H1 (cell line): ENCODE measurements around the gene SIK3.

Experiments
- ATF2 ChIP-seq: IDR thresholded peaks from 2 replicates; pipeline ENCODE4 v1.6.1; 2012; ENCODE audit warnings: low read length, inconsistent platforms
- CTCF ChIP-seq, 3 experiments: IDR thresholded peaks; 1 replicate in 2 of 3; 2 replicates in 1 of 3; pipeline versions ENCODE4 v1.5.1 to v1.6.1; 2011; ENCODE audit warnings: low read length in 3 of 3, mild to moderate bottlenecking in 3 of 3, inconsistent platforms in 2 of 3, low read depth in 1 of 3, moderate library complexity in 1 of 3; ENCODE audit not compliant: insufficient read depth in 1 of 3; ENCODE audit errors: control extremely low read depth in 1 of 3
- EZH2 ChIP-seq: fragments of 200-600 bp; sonication (generic); IDR thresholded peaks from 2 replicates; pipeline ENCODE4 v1.7.1; 2012; ENCODE audit warnings: low read depth, mild to moderate bottlenecking, moderate library complexity, low read length, inconsistent platforms; ENCODE audit not compliant: severe bottlenecking
- HDAC2 ChIP-seq, 2 experiments: fragments of 300-600 bp in 1 of 2; sonication (generic) in 1 of 2; IDR thresholded peaks; 2 replicates each; pipeline ENCODE4 v1.6.1; 2011 to 2012; ENCODE audit warnings: low read depth in 2 of 2, low read length in 2 of 2, mild to moderate bottlenecking in 2 of 2, moderate library complexity in 2 of 2, borderline replicate concordance in 1 of 2, inconsistent platforms in 1 of 2
- POLR2AphosphoS5 ChIP-seq: IDR thresholded peaks from 2 replicates; pipeline ENCODE4 v1.6.1; 2011; ENCODE audit warnings: low read depth, low read length
- RAD21 ChIP-seq, 2 experiments: IDR thresholded peaks in 1 of 2; conservative IDR thresholded peaks in 1 of 2; 2 replicates each; pipeline ENCODE4 v1.6.1; 2011; ENCODE audit warnings: low read depth in 2 of 2, low read length in 2 of 2, improper control_type of control experiment in 1 of 2, inconsistent platforms in 1 of 2, mild to moderate bottlenecking in 1 of 2, moderate library complexity in 1 of 2

GRCh38 chr11:117054382-117054781 lies 43.8 kb downstream of the SIK3 start:
- no peak for TF ChIP-seq RAD21 (IDR thresholded peaks at IDR 0.05 in 1 of 2, conservative IDR thresholded peaks at IDR 0.05 in 1 of 2; ENCODE audit: low read depth in 2 of 2, low read length in 2 of 2)
- TF ChIP-seq ATF2, result no peak
- no peak for TF ChIP-seq CTCF (IDR thresholded peaks at IDR 0.05; ENCODE audit: control extremely low read depth in 1 of 3, insufficient read depth in 1 of 3, low read depth in 1 of 3, low read length in 3 of 3)
- no peak for TF ChIP-seq EZH2
- TF ChIP-seq HDAC2 (IDR thresholded peaks at IDR 0.05; ENCODE audit: borderline replicate concordance in 1 of 2, low read depth in 2 of 2, low read length in 2 of 2), result no peak
- no peak for TF ChIP-seq POLR2AphosphoS5
